H9 (cell line): ENCODE measurements around the gene GAB3. TPM values are rescaled to one million over a fixed set of nuclear protein-coding genes. Genes with fewer than 3 reads are reported as not detected.
"Not testable (repeated sequence)": the region's sequence is repeated elsewhere in the genome, so short reads cannot be mapped to it uniquely, and the experiment has no call there.

Experiments
- DNase-seq: peaks from one replicate; pipeline ENCODE4 v3.0.0-alpha.2; 2017
- H2AFZ ChIP-seq: one replicate; pipeline ENCODE4 v1.6.1; 2013; ENCODE audit warnings: mild to moderate bottlenecking, low read length, control low read depth, moderate library complexity
- H2AK5ac ChIP-seq: 2 replicates; pipeline ENCODE4 v1.6.1; 2013; ENCODE audit warnings: low read length, control low read depth, mixed read lengths; ENCODE audit not compliant: insufficient read length
- H2BK120ac ChIP-seq: one replicate; pipeline ENCODE4 v1.6.1; 2013; ENCODE audit warnings: low read depth, mild to moderate bottlenecking, low read length, control low read depth, inconsistent platforms; ENCODE audit not compliant: poor library complexity, severe bottlenecking
- H2BK12ac ChIP-seq: 2 replicates; pipeline ENCODE4 v1.6.1; 2013; ENCODE audit warnings: low read length, control low read depth, mixed read lengths, low read depth; ENCODE audit not compliant: insufficient read length
- H2BK15ac ChIP-seq: 2 replicates; pipeline ENCODE4 v1.6.1; 2013; ENCODE audit warnings: low read depth, low read length, control low read depth
- H2BK20ac ChIP-seq: one replicate; pipeline ENCODE4 v1.6.1; 2013; ENCODE audit warnings: low read depth, mild to moderate bottlenecking, low read length, control low read depth, inconsistent platforms; ENCODE audit not compliant: poor library complexity, severe bottlenecking
- H2BK5ac ChIP-seq: 2 replicates; pipeline ENCODE4 v1.6.1; 2013; ENCODE audit warnings: low read length, control low read depth, mixed read lengths; ENCODE audit not compliant: insufficient read length
- H3K14ac ChIP-seq: 2 replicates; pipeline ENCODE4 v1.6.1; 2013; ENCODE audit warnings: low read length, control low read depth; ENCODE audit not compliant: insufficient read depth
- H3K18ac ChIP-seq: 2 replicates; pipeline ENCODE4 v1.6.1; 2013; ENCODE audit warnings: low read depth, mild to moderate bottlenecking, mixed read lengths, low read length, control low read depth; ENCODE audit not compliant: insufficient read length
- H3K23ac ChIP-seq: 2 replicates; pipeline ENCODE4 v1.6.1; 2013; ENCODE audit warnings: low read length, control low read depth, mixed read lengths, low read depth; ENCODE audit not compliant: insufficient read length
- H3K23me2 ChIP-seq: 2 replicates; pipeline ENCODE4 v1.6.1; 2013; ENCODE audit warnings: low read depth, mild to moderate bottlenecking, mixed read lengths, low read length, control low read depth; ENCODE audit not compliant: insufficient read length, poor library complexity, severe bottlenecking
- H3K27ac ChIP-seq: 2 replicates; pipeline ENCODE4 v1.5.1; 2013; ENCODE audit warnings: low read length, control low read depth, mixed read lengths, low read depth; ENCODE audit not compliant: insufficient read length
- H3K27me3 ChIP-seq: 2 replicates; pipeline ENCODE4 v1.6.1; 2013; ENCODE audit warnings: low read length, control low read depth, inconsistent platforms; ENCODE audit not compliant: insufficient read depth
- H3K4ac ChIP-seq: 2 replicates; pipeline ENCODE4 v1.6.1; 2013; ENCODE audit warnings: low read depth, mild to moderate bottlenecking, control low read depth, inconsistent platforms, low read length, moderate library complexity
- H3K4me1 ChIP-seq: 2 replicates; pipeline ENCODE4 v1.6.1; 2013; ENCODE audit warnings: low read length, control low read depth, inconsistent platforms; ENCODE audit not compliant: insufficient read depth
- H3K4me2 ChIP-seq: 2 replicates; pipeline ENCODE4 v1.6.1; 2013; ENCODE audit warnings: low read length, control low read depth, mixed read lengths; ENCODE audit not compliant: insufficient read length, insufficient read depth
- H3K56ac ChIP-seq: 2 replicates; pipeline ENCODE4 v1.6.1; 2013; ENCODE audit warnings: low read depth, mild to moderate bottlenecking, mixed read lengths, low read length, control low read depth; ENCODE audit not compliant: insufficient read length
- H3K79me1 ChIP-seq: 2 replicates; pipeline ENCODE4 v1.6.1; 2013; ENCODE audit warnings: low read depth, mild to moderate bottlenecking, moderate library complexity, low read length, control low read depth, inconsistent platforms; ENCODE audit not compliant: insufficient read depth, poor library complexity, severe bottlenecking
- H3K79me2 ChIP-seq: 2 replicates; pipeline ENCODE4 v1.6.1; 2013; ENCODE audit warnings: low read length, control low read depth, inconsistent platforms; ENCODE audit not compliant: insufficient read depth
- H3K9ac ChIP-seq: 2 replicates; pipeline ENCODE4 v1.6.1; 2013; ENCODE audit warnings: low read length, control low read depth, mixed read lengths; ENCODE audit not compliant: insufficient read length; ENCODE audit errors: extremely low read depth
- H3K9me3 ChIP-seq: one replicate; pipeline ENCODE4 v1.6.1; 2013; ENCODE audit warnings: low read depth, low read length, inconsistent platforms; ENCODE audit not compliant: control insufficient read depth
- H3T11ph ChIP-seq: one replicate; pipeline ENCODE4 v1.6.1; 2013; ENCODE audit warnings: mild to moderate bottlenecking, low read length, control low read depth, inconsistent platforms
- H4K20me1 ChIP-seq: one replicate; pipeline ENCODE4 v1.6.1; 2013; ENCODE audit not compliant: control insufficient read depth, insufficient read length, insufficient read depth
- H4K5ac ChIP-seq: 2 replicates; pipeline ENCODE4 v1.6.1; 2013; ENCODE audit warnings: low read depth, mild to moderate bottlenecking, mixed read lengths, low read length, control low read depth; ENCODE audit not compliant: insufficient read length
- H4K8ac ChIP-seq: replicated peaks from 2 replicates; pipeline ENCODE4 v1.6.1; 2013; ENCODE audit warnings: low read length, control low read depth, mixed read lengths, low read depth; ENCODE audit not compliant: insufficient read length
- H4K91ac ChIP-seq: 2 replicates; pipeline ENCODE4 v1.6.1; 2013; ENCODE audit warnings: low read depth, mild to moderate bottlenecking, moderate library complexity, mixed read lengths, low read length, control low read depth; ENCODE audit not compliant: insufficient read length
- H3K27ac Mint-ChIP-seq, 3 experiments: 2 replicates in 2 of 3; 3 replicates in 1 of 3; pipeline ENCODE4 v1.8.0; 2020 to 2021; ENCODE audit warnings: mixed read lengths in 3 of 3, mild to moderate bottlenecking in 1 of 3, moderate library complexity in 1 of 3
- H3K27me3 Mint-ChIP-seq: 2 replicates; pipeline ENCODE4 v1.8.0; 2021; ENCODE audit warnings: low read depth, mild to moderate bottlenecking, moderate library complexity, mixed read lengths
- H3K36me3 Mint-ChIP-seq, 3 experiments: 2 replicates in 2 of 3; 3 replicates in 1 of 3; pipeline ENCODE4 v1.8.0; 2020 to 2021; ENCODE audit warnings: low read depth in 3 of 3, mixed read lengths in 3 of 3; ENCODE audit not compliant: insufficient read depth in 1 of 3
- H3K4me1 Mint-ChIP-seq, 2 experiments: 2 replicates each; pipeline ENCODE4 v1.8.0; 2020; ENCODE audit warnings: mixed read lengths in 2 of 2
- H3K4me3 Mint-ChIP-seq, 2 experiments: 2 replicates in 1 of 2; 3 replicates in 1 of 2; pipeline ENCODE4 v1.8.0; 2020 to 2021; ENCODE audit warnings: mild to moderate bottlenecking in 2 of 2, mixed read lengths in 2 of 2, moderate library complexity in 1 of 2
- H3K9me3 Mint-ChIP-seq, 2 experiments: 2 replicates in 1 of 2; 3 replicates in 1 of 2; pipeline ENCODE4 v1.8.0; 2020; ENCODE audit warnings: mild to moderate bottlenecking in 2 of 2, mixed read lengths in 2 of 2, moderate library complexity in 1 of 2
- WGBS: extraction: QIAGEN DNeasy Blood & Tissue Kit; methylation state at CpG from one replicate; pipeline ENCODE4 v1.1.7; 2013; ENCODE audit warnings: missing lambda C conversion rate, low lambda C conversion rate, mixed read lengths; ENCODE audit not compliant: insufficient read length; ENCODE audit errors: extremely low coverage; 5-methylcytosine and 5-hydroxymethylcytosine counted together
- total RNA-seq: library from RNA; stranded (reverse); gene quantifications from 2 replicates; pipeline ENCODE4 v1.2.1, GENCODE V29; 2021

The GAB3 gene
- total RNA-seq, 1 experiment from 2014 or later: 0.46 TPM

- H3K27ac Mint-ChIP-seq, H3K4me1 Mint-ChIP-seq, H2BK20ac ChIP-seq, H3K27me3 ChIP-seq, H2BK12ac ChIP-seq, H3K4me3 Mint-ChIP-seq, H3K27ac ChIP-seq, H3K4me1 ChIP-seq, H3K23me2 ChIP-seq, H3K4me2 ChIP-seq, H4K20me1 ChIP-seq, H3K14ac ChIP-seq, H3K23ac ChIP-seq, H2BK120ac ChIP-seq, H2AFZ ChIP-seq, H3K79me2 ChIP-seq, H3K56ac ChIP-seq, H3K9ac ChIP-seq, H3K27me3 Mint-ChIP-seq, H3K4ac ChIP-seq, H3K79me1 ChIP-seq, H3K18ac ChIP-seq, H3T11ph ChIP-seq, H4K8ac ChIP-seq, H4K91ac ChIP-seq, H2BK15ac ChIP-seq, DNase-seq, H2AK5ac ChIP-seq, H4K5ac ChIP-seq, H2BK5ac ChIP-seq: not testable (repeated sequence)
- peaks cover 77 to 81% of the 10 kb centered on the region in 2 experiments for H3K9me3 Mint-ChIP-seq
- peaks cover 31% of the 10 kb centered on the region for H3K9me3 ChIP-seq
- peaks cover 6 to 16% (median 12%) of the 10 kb centered on the region in 3 experiments; a peak in 4 of 7 replicates for H3K36me3 Mint-ChIP-seq
These were observed 78.8 kb downstream of the GAB3 start for GRCh38 chrX:154672084-154672483.

- DNase-seq, H2BK20ac ChIP-seq: not testable (repeated sequence)
- no CpG with 5 or more reads among the region's 8 CpGs for WGBS
These were observed 80.0 kb downstream of the GAB3 start for GRCh38 chrX:154670848-154671247.

More at GRCh38 chrX:154670848-154671247, 80.0 kb downstream of the GAB3 start:
- H3K4me1 ChIP-seq, H2AFZ ChIP-seq, H3K4ac ChIP-seq, H3K14ac ChIP-seq, H2BK15ac ChIP-seq, H3K79me2 ChIP-seq, H4K5ac ChIP-seq, H3K27me3 Mint-ChIP-seq, H3K27ac Mint-ChIP-seq, H3K9ac ChIP-seq, H2BK5ac ChIP-seq, H3K4me1 Mint-ChIP-seq, H3K18ac ChIP-seq, H3T11ph ChIP-seq, H3K27me3 ChIP-seq, H3K23me2 ChIP-seq, H3K4me3 Mint-ChIP-seq, H2AK5ac ChIP-seq, H2BK12ac ChIP-seq, H3K27ac ChIP-seq, H3K23ac ChIP-seq, H2BK120ac ChIP-seq, H3K56ac ChIP-seq, H3K79me1 ChIP-seq, H4K8ac ChIP-seq, H4K91ac ChIP-seq, H3K4me2 ChIP-seq, H4K20me1 ChIP-seq: not testable (repeated sequence)
- Mint-ChIP-seq H3K36me3 (peaks cover 6 to 16% (median 12%) of the 10 kb centered on the region in 3 experiments; a peak in 4 of 7 replicates), H3K9me3 (peaks cover 83 to 88% of the 10 kb centered on the region in 2 experiments)
- H3K9me3 ChIP-seq: peaks cover 22% of the 10 kb centered on the region
